Stimulated activated CD4-positive, alpha-beta T cell treated with anti-CD3 and anti-CD28 coated beads, Interleukin-4, amount 100 ng/mL, for 4 hours (primary cell): Measurements from ENCODE around the gene CPSF3.
"Not testable (repeated sequence)": the region's sequence is repeated elsewhere in the genome, so short reads cannot be mapped to it uniquely, and the experiment has no call there.

ENCODE experiments used
- DNase-seq, 2 experiments: peaks; one replicate each; pipeline ENCODE4 v3.0.0-alpha.2; 2020

Gene CPSF3

GRCh38 chr2:9397201-9397600, 26.3 kb upstream of the CPSF3 start:
- no peak for DNase-seq

- DNase-seq, result not testable (repeated sequence)
Measured at GRCh38 chr2:9398251-9398650, 25.2 kb upstream of the CPSF3 start.

- DNase-seq, result no peak
Measured at GRCh38 chr2:9398881-9399780, 24.3 kb upstream of the CPSF3 start.

DNA sequence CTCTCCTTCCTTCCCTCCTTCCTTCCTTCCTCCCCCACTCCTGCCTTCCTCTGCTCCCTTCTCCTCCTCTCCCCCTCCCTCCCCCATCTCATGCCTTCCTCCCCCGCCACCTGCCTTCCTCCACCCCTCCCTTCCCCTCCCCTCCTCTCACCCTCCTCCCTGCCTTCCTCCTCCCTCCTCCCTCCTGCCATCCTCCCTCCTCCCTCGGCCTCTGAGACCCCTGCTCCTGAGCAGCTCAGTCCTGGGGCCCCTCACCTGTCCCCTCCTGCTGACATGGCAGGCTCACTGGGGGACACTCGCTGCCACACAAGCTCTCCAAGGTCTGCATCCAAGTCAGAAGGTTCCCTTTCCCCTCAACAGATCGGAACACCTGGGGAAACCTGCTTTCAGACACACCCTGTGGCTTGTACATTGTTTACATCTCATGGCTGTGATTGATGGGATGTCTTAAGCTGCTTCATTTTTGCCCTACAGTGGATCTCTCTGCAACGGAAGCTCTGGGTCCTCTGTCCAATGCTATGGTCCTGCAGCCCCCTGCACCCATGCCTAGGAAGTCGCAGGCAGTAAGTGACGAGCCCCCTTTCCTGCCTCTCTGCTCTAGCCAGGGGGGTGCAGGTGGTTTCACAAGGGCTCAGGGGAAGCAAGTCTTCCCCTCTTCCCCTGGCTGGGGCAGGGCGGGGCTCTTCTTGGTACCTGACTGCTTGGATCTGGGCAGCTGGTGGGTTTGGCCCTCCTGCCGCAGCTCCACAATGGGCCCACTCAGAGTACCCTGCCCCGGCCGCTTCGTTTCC, 23.0 kb upstream of the CPSF3 start:
- no peak for DNase-seq

DNA sequence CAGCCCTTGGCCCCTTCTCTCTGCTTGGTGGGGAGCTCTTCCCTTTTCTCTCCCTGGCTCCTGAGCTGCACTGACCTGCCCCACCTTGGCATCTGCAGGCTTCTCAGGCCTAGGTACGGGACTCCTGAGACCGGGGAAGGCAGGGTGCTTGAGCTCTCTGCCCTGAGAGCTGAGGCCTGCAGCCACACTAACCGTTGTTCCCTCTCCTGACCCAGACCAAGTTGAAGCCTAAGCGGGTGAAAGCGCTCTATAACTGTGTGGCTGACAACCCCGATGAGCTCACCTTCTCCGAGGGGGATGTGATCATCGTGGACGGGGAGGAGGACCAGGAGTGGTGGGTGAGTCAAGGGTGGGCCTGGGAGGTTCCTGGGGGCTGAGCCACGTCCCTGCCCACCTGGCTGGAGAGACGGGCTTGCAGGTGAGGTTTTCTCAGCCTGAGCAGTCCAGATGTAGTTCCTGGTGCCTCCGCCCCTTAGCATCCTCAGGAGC, 22.4 kb upstream of the CPSF3 start:
- no peak for DNase-seq

GRCh38 chr2:9401646-9402371, 21.6 kb upstream of the CPSF3 start:
- no peak for DNase-seq

DNA sequence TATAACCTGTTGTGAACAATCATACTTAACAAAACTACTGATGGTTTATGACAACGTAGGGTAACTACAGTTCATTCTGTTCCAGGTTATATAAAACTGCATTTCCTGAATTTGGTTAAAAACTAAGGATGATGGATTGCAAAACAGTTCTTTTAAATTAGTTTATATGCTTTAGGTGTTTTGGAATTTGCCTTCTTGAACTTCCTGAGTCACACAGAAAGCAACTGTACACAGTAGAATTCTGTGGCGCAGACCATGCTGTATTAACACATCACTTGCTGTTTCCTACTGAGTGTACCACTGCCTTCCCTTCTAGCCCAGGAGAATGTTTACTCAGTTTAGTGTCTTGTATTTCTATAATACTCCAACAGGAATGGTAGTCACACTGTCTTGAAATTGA, 19.5 kb upstream of the CPSF3 start:
- no peak for DNase-seq

- DNase-seq, result no peak
Measured at GRCh38 chr2:9404451-9404850, 19.0 kb upstream of the CPSF3 start.

GRCh38 chr2:9405636-9406035, 17.8 kb upstream of the CPSF3 start:
- no peak for DNase-seq

DNA sequence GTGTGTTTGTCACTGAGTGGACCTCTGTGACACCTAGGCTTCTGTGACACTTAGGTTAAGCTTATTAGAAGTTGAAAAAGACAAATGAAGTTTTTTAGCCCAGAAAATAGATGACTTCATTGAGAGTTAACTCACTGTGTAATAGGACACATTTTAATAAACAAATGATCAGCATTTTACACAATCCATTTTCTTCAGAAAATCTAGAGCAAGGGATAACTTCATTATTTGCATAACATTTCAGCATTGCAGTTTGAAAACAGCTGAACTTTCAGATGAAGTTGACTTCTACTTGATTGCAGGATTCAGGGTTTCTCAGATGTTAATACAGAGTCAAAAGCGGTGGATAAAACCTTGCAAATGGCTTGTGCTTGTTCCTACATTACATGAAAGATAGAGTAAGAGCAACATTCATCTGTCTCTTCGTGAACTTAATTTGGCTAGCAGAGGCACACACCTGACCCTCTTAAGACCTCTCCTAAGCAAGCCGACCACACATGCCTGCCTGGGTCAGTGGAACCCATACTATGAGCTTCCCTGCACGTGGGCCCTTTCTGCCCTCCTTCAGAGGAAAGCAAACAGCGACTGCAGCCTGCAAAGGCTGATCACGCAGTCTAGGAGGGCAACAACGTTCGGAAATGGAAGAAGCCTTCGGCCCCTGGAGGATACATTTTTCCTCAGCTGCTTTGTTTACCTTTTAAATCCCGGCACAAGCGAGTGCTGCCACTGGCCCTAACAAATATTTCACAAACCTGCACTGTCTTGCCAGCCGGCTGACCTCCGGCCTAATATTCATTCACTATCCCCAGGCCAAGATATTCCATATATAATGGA, 16.7 kb upstream of the CPSF3 start:
- DNase-seq, result no peak

DNA sequence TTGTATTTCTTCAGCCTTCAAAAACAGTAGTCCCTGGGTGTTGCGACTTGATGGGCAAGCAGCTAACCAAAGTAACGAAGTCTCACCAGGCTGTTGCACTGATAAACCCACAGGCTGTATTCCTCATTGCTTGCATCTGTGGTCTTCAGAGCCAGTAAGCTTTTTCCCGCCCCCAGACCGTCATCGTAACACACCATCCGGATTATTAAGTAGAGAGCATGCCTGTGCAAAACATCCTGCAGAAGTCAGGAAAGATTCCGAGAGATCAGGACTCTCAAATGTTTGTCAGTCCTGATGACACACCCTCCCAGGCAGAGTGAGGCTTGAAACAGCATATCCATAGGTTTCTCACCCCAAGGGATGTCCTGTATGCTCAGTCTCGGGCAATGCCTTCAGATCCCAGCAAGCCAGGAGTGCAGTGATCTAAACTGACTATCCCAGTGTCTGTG, 16.1 kb upstream of the CPSF3 start:
- DNase-seq, result no peak

DNA sequence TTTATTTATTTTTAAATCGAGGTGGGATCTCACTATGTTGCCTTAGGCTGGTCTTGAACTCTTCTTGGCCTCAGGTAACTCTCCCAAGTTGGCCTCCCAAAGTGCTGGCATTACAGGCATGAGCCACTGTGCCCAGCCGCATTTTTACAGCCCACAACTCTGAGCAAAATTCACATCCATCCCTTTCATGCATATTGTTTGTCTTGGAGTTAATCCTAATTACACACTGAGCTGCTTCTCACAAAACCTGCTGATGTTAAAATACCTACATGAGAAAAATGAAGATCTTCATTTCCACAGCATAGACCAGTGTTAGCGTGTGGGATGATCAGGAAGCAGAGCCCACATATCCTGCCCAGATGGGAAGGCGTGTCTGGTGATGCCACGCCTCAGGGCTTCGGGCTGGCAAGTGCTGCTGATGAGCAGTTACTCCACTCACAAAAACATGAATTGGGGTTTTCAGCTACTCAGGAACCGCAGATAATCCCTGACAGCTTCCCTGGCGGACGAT, 14.8 kb upstream of the CPSF3 start:
- DNase-seq, result no peak

DNA sequence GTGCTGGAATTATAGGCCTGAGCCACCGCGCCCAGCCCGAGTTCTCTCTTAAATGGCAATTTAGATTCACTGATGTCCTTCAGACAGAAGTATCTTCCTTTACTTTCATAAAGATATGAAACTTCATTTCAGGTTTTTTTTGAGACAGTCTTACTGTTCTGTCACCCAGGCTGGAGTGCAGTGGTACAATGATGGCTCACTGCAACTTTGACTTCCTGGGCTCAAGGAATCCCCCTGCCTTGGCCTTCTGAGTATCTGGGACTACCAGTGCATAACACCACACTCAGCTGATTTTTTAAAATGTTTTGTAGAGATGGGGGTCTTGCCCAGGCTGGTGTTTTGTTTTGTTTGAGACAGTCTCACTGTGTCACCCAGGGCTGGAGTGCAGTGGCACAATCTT, 13.3 kb upstream of the CPSF3 start:
- no peak for DNase-seq

DNA sequence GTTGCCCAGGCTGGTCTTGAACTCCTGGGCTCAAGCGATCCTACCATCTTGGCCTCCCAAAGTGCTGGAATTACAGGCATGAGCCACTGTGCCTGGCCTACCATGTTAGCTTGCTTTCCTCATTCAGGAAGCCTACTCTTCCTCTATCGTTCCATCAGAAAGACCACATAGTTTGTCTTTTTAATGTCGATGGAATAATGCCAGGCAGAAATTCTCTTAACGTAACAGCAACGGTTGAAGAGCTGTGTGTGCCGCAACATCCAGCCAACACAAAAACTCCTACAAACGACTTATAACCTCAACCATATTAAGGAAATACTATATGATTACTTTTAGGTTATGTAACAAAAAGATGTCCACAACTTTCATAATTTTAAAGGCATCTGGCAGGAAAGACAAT, 10.7 kb upstream of the CPSF3 start:
- no peak for DNase-seq

GRCh38 chr2:9415516-9416169, 7.8 kb upstream of the CPSF3 start:
- no peak for DNase-seq

DNA sequence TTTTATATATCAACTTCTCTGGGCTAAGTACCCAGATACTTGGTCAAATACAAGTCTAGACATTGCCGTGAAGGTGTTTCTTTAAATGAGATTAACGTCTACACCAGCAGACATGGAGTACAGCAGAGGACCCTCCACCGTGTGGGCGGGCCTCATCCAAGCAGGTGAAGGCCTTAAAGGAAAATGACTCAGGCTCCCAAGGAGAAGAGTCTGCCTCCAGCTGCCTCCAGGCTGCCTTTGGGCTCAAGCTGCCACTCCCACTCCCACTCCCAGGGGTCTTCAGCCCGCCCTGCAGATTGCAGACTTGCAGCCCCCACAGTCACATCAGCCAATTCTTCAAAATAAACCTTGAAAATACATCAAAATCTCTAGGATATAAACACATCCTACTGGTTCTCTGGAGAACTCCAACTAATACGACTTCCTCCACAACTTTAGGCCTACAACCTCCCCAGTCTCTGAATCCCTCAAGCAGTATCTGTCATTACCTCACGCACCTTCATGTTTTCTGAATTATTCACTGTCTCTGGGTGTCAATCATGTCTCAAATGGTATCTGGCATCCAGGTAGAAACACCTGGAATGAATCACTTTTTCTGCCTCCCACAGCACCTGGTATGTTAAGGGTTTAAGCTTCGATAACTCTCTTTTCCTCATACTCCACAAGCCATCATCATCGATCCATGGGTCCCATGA, 7.0 kb upstream of the CPSF3 start:
- no peak for DNase-seq

- DNase-seq, result no peak
Measured at GRCh38 chr2:9416962-9417316, 6.5 kb upstream of the CPSF3 start.

DNA sequence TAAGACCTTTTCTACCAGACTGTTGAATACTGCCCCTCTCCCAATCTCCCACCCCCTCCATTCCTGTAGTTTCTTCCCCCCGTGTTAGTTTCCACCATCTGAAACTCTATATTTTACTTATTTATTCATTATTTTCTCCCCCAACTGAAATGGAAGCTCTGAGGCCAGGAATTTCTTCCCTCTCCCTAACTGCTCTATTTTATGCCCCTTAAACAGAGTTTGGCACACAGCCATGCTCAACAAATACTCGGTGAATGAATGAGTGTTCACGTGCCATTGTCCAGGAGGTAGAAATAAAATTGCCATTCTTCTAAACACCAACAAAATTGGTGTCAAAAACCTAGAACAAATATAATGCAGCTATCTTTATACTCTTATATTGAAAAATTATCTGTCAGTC, 5.7 kb upstream of the CPSF3 start:
- DNase-seq, result no peak

- DNase-seq, result no peak
Measured at GRCh38 chr2:9418746-9419145, 4.7 kb upstream of the CPSF3 start.

DNA sequence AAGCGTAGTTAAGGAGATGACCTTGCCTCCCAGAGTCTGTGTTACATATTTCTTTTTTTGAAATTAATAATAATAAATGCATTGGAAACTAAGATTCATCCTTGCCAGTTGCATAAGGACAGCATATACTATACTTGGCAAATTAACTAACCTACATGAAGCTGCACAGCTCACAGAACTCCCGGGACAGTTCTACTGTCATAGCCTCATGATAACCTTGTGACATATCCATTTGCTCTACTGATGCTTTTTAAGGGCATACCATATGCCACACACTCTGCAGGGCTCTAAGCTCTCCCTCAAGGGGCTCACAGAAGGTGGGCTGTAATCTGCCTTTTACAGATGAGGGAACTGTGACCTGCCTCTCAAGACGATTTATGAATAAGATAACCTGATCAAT, 3.9 kb upstream of the CPSF3 start:
- DNase-seq, result no peak

- no peak for DNase-seq
Measured at GRCh38 chr2:9420495-9420894, 3.0 kb upstream of the CPSF3 start.
